Medulla oblongata (tissue), 1 donor: ENCODE measurements around the gene S1PR2.
"Not testable (repeated sequence)": the region's sequence is repeated elsewhere in the genome, so short reads cannot be mapped to it uniquely, and the experiment has no call there.

ENCODE experiments used
- DNase-seq: peaks from one replicate; pipeline ENCODE4 v3.0.0-alpha.2; 2015; ENCODE audit errors: extremely low spot score

S1PR2 gene

GRCh38 chr19:10191347-10191746, 39.8 kb downstream of the S1PR2 start:
- peak; percentile 15 for DNase-seq

GRCh38 chr19:10190026-10190425, 41.1 kb downstream of the S1PR2 start:
- DNase-seq, result no peak

GRCh38 chr19:10189616-10190015, 41.5 kb downstream of the S1PR2 start:
- DNase-seq, result no peak

- DNase-seq, result no peak
These were observed 43.8 kb downstream of the S1PR2 start for GRCh38 chr19:10187315-10187714.

- DNase-seq, result no peak
These were observed 46.5 kb downstream of the S1PR2 start for GRCh38 chr19:10184636-10185035.

GRCh38 chr19:10183926-10184325, 47.2 kb downstream of the S1PR2 start:
- no peak for DNase-seq

GRCh38 chr19:10182847-10183246, 48.3 kb downstream of the S1PR2 start:
- DNase-seq, result no peak

- no peak for DNase-seq
These were observed 49.1 kb downstream of the S1PR2 start for GRCh38 chr19:10182076-10182475.

GRCh38 chr19:10180459-10180858, 50.7 kb downstream of the S1PR2 start:
- DNase-seq, result no peak

GRCh38 chr19:10180024-10180423, 51.1 kb downstream of the S1PR2 start:
- not testable (repeated sequence) for DNase-seq

- no peak for DNase-seq
These were observed 57.6 kb downstream of the S1PR2 start for GRCh38 chr19:10173527-10173926.
